PC-9 (cell line): ENCODE measurements around the gene ANTXR2.

Experiments
- EZH2 ChIP-seq: fragments of 200-600 bp; sonication (generic); IDR thresholded peaks from 2 replicates; pipeline ENCODE4 v1.8.0; 2017; ENCODE audit warnings: antibody characterized with exemption, low read depth
- TF ChIP-seq, protein P1 (sequence below): fragments of 200-600 bp; sonication (generic); conservative IDR thresholded peaks from 2 replicates; pipeline ENCODE4 v1.6.1; 2017; ENCODE audit warnings: mixed run types, antibody characterized with exemption, mild to moderate bottlenecking, moderate library complexity

GRCh38 chr4:80112236-80112635 is 39.2 kb upstream of the ANTXR2 start:
- TF ChIP-seq, protein P1, sequence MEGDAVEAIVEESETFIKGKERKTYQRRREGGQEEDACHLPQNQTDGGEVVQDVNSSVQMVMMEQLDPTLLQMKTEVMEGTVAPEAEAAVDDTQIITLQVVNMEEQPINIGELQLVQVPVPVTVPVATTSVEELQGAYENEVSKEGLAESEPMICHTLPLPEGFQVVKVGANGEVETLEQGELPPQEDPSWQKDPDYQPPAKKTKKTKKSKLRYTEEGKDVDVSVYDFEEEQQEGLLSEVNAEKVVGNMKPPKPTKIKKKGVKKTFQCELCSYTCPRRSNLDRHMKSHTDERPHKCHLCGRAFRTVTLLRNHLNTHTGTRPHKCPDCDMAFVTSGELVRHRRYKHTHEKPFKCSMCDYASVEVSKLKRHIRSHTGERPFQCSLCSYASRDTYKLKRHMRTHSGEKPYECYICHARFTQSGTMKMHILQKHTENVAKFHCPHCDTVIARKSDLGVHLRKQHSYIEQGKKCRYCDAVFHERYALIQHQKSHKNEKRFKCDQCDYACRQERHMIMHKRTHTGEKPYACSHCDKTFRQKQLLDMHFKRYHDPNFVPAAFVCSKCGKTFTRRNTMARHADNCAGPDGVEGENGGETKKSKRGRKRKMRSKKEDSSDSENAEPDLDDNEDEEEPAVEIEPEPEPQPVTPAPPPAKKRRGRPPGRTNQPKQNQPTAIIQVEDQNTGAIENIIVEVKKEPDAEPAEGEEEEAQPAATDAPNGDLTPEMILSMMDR, result no peak
- TF ChIP-seq EZH2, result no peak
